HepG2 (cell line): ENCODE measurements around the gene ABCC5. TPM values are rescaled to one million over a fixed set of nuclear protein-coding genes. Genes with fewer than 3 reads are reported as not detected.

Source experiments
- ARID5B ChIP-seq: IDR thresholded peaks from 2 replicates; pipeline ENCODE4 v1.4.0; 2020; ENCODE audit warnings: mild to moderate bottlenecking, missing genetic modification reagents
- CHD2 ChIP-seq: IDR thresholded peaks from 2 replicates; pipeline ENCODE4 v1.6.1; 2011; ENCODE audit warnings: low read depth, low read length, improper control_type of control experiment
- CREB3 ChIP-seq: sonication (generic); formaldehyde crosslinking; IDR thresholded peaks from 2 replicates; pipeline ENCODE4 v1.5.0; 2020; ENCODE audit warnings: missing genetic modification reagents
- FOSL1 ChIP-seq: sonication (generic); formaldehyde crosslinking; IDR thresholded peaks from 2 replicates; pipeline ENCODE4 v1.9.0; 2021; ENCODE audit warnings: missing genetic modification reagents, borderline replicate concordance
- HMG20A ChIP-seq: IDR thresholded peaks from 2 replicates; pipeline ENCODE4 v1.6.1; 2016; ENCODE audit warnings: borderline replicate concordance
- HNRNPUL1 ChIP-seq: fragments of 200-400 bp; formaldehyde crosslinking; IDR thresholded peaks from 2 replicates; pipeline ENCODE4 v1.6.1; 2017; ENCODE audit warnings: low read depth, mild to moderate bottlenecking, low read length, moderate library complexity
- MTA3 ChIP-seq: sonication (generic); formaldehyde crosslinking; IDR thresholded peaks from 2 replicates; pipeline ENCODE4 v1.4.0; 2020; ENCODE audit warnings: missing genetic modification reagents
- MXD3 ChIP-seq: IDR thresholded peaks from 2 replicates; pipeline ENCODE4 v1.6.1; 2016; ENCODE audit warnings: mild to moderate bottlenecking, missing biosample characterization, missing genetic modification reagents
- MYNN ChIP-seq: sonication (generic); formaldehyde crosslinking; IDR thresholded peaks from 2 replicates; pipeline ENCODE4 v1.4.0; 2020; ENCODE audit warnings: mild to moderate bottlenecking, low read depth, missing genetic modification reagents
- PBX3 ChIP-seq: sonication (generic); formaldehyde crosslinking; IDR thresholded peaks from 2 replicates; pipeline ENCODE4 v1.8.1; 2023; ENCODE audit warnings: missing genetic modification reagents, inconsistent platforms, borderline replicate concordance
- REPIN1 ChIP-seq: sonication (generic); formaldehyde crosslinking; IDR thresholded peaks from 2 replicates; pipeline ENCODE4 v1.8.0; 2022; ENCODE audit warnings: missing genetic modification reagents, low read depth, mild to moderate bottlenecking, borderline replicate concordance
- SKI ChIP-seq: fragments of 450-650 bp; IDR thresholded peaks from one replicate; pipeline ENCODE4 v1.6.1; 2018; ENCODE audit warnings: mild to moderate bottlenecking; ENCODE audit not compliant: partially characterized antibody
- THAP8 ChIP-seq: sonication (generic); formaldehyde crosslinking; IDR thresholded peaks from 2 replicates; pipeline ENCODE4 v1.5.1; 2020; ENCODE audit warnings: missing genetic modification reagents, mild to moderate bottlenecking, borderline replicate concordance
- ZBTB34 ChIP-seq: sonication (generic); formaldehyde crosslinking; IDR thresholded peaks from 2 replicates; pipeline ENCODE4 v1.8.0; 2022; ENCODE audit warnings: mild to moderate bottlenecking, missing genetic modification reagents
- ZNF333 ChIP-seq: sonication (generic); formaldehyde crosslinking; IDR thresholded peaks from 2 replicates; pipeline ENCODE4 v1.4.0; 2020; ENCODE audit warnings: mild to moderate bottlenecking, missing genetic modification reagents, borderline replicate concordance
- ZNF337 ChIP-seq: sonication (generic); formaldehyde crosslinking; IDR thresholded peaks from 2 replicates; pipeline ENCODE4 v1.5.1; 2020; ENCODE audit warnings: missing genetic modification reagents, low read depth, mild to moderate bottlenecking, borderline replicate concordance
- ZNF678 ChIP-seq: sonication (generic); formaldehyde crosslinking; IDR thresholded peaks from 2 replicates; pipeline ENCODE4 v1.4.0; 2020; ENCODE audit warnings: mild to moderate bottlenecking, missing genetic modification reagents
- ZNF709 ChIP-seq: sonication (generic); formaldehyde crosslinking; IDR thresholded peaks from 2 replicates; pipeline ENCODE4 v1.5.0; 2020; ENCODE audit warnings: mild to moderate bottlenecking, missing genetic modification reagents
- ZNF839 ChIP-seq: sonication (generic); formaldehyde crosslinking; IDR thresholded peaks from 2 replicates; pipeline ENCODE4 v1.4.0; 2020; ENCODE audit warnings: missing genetic modification reagents, mild to moderate bottlenecking, borderline replicate concordance
- polyA plus RNA-seq, 8 experiments: library from polyadenylated mRNA; depleted of rRNA in 3 of 8; stranded (reverse) in 7 of 8; unstranded in 1 of 8; fragments of >200 nt; fragmentation: Illumina TruSeq in 4 of 8; extraction: Trizol in 4 of 8; gene quantifications; 2 replicates each; pipeline versions ENCODE4 v1.2.1 to v1.2.3, GENCODE V29; 2011 to 2016; ENCODE audit warnings: low read depth in 4 of 8, missing spikeins in 1 of 8, mixed read lengths in 1 of 8; ENCODE audit not compliant: insufficient read depth in 1 of 8
- total RNA-seq, 5 experiments: library from RNA; depleted of rRNA; stranded (reverse); fragments of >200 nt; fragmentation: Illumina TruSeq; extraction: Trizol; gene quantifications; 2 replicates each; pipeline ENCODE4 v1.2.3, GENCODE V29; 2016; ENCODE audit warnings: low read depth in 1 of 5

Gene ABCC5
- total and polyA plus RNA-seq, 2 of the 13 experiments (the other 11 are each of a cell fraction or from before 2014, with no cell fraction given): 12.5 to 12.7 TPM

GRCh38 chr3:183884427-183885296 lies 133.0 kb downstream of the ABCC5 start, which contains the start of gene PARL (continued):
- TF ChIP-seq ZBTB34 (CRISPR knock-in tag): peak; percentile 78; the same call in 1 of the 2 replicates
- TF ChIP-seq ARID5B: peak; percentile 82
- TF ChIP-seq ZNF839: peak; percentile 89
- TF ChIP-seq CHD2: peak; percentile 54; the same call in 1 of the 2 replicates
- TF ChIP-seq REPIN1: peak; percentile 94
- TF ChIP-seq ZNF337: 0 out of 2 replicates have a peak, but pooled peaks have one; percentile 64
- TF ChIP-seq MXD3 (CRISPR knock-in tag): peak; percentile 75; the same call in 1 of the 2 replicates
- no peak for TF ChIP-seq CREB3 (CRISPR knock-in tag)
- TF ChIP-seq MYNN (CRISPR knock-in tag): no peak
- TF ChIP-seq PBX3: no peak
- TF ChIP-seq HNRNPUL1: no peak
- TF ChIP-seq ZNF709 (CRISPR knock-in tag): peak; percentile 83; the same call in 1 of the 2 replicates
- no peak for TF ChIP-seq FOSL1 (CRISPR knock-in tag)
- TF ChIP-seq MTA3 (CRISPR knock-in tag): no peak
- TF ChIP-seq THAP8 (CRISPR knock-in tag): peak; percentile 74; the same call in 1 of the 2 replicates
- TF ChIP-seq ZNF678 (CRISPR knock-in tag): peak; percentile 90; the same call in 1 of the 2 replicates
- TF ChIP-seq HMG20A (CRISPR knock-in tag): peak; percentile 49; the same call in 1 of the 2 replicates
- TF ChIP-seq SKI: peak; percentile 82
- TF ChIP-seq ZNF333: 0 out of 2 replicates have a peak, but pooled peaks have one; percentile 71
